Measurements from ENCODE around the gene TSTD1. TPM values are rescaled to one million over a fixed set of nuclear protein-coding genes. Genes with fewer than 3 reads are reported as not detected.

The TSTD1 gene
- total and polyA plus RNA-seq, 2 experiments from 2014 or later = 94.9 to 244 TPM

DNA sequence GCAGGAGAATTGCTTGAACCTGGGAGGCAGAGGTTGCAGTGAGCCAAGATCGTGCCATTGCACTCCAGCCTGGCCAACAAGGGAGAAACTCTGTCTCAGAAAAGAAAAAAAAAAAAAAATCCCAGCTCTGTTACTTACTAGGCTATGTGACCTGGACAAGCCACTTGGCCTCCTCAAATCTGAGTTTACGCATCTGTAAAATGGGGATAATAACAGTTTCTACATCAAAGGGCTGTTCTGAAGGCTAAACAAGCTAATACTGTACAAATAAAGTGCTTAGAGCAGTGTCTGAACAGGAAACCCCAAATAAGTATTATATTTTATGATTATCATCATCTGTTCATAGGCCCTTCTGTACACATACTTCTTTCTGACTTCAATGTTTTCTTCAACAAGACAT lies 31.4 kb downstream of the TSTD1 start:
- Histone ChIP-seq H3K4me2 (no peak overlapping the region), H2AFZ (no peak overlapping the region), H3K4me3 (no peak overlapping the region), H3K36me3 (ENCODE audit: insufficient read depth) (no peaks in the 10 kb centered on the region; the same call in none of the 2 replicates), H3K4me1 (ENCODE audit: insufficient read depth) (peaks cover 13% of the 10 kb centered on the region), H4K20me1 (replicated peaks; ENCODE audit: insufficient read depth) (peaks cover 73% of the 10 kb centered on the region), H3K27me3 (ENCODE audit: insufficient read depth) (no peaks in the 10 kb centered on the region), H3K27ac (ENCODE audit: low read depth) (peak overlapping the region; percentile 66; the same call in 1 of the 2 replicates), H3K79me2 (replicated peaks; ENCODE audit: insufficient read depth) (peaks cover 99% of the 10 kb centered on the region), H3F3A (replicated peaks; ENCODE audit: low read depth) (peaks cover 3% of the 10 kb centered on the region; the same call in 1 of the 2 replicates), H3K9me2 (ENCODE audit: insufficient read depth) (no peaks in the 10 kb centered on the region)
- ATAC-seq (no peak), DNase-seq (ENCODE audit: low spot score) (no peak)
- Mint-ChIP-seq H3K27ac (no peak overlapping the region), H3K4me3 (no peak overlapping the region), H3K36me3 (ENCODE audit: low read depth) (peaks cover 19% of the 10 kb centered on the region; the same call in 2 of the 3 replicates), H3K27me3 (ENCODE audit: insufficient read depth, low read depth, poor library complexity) (no peaks in the 10 kb centered on the region), H3K4me1 (peaks cover 20% of the 10 kb centered on the region), H3K9me3 (no peaks in the 10 kb centered on the region)
- TF ChIP-seq ZNF114 (CRISPR knock-in tag; IDR thresholded peaks at IDR 0.05) (no peak), JUNB (IDR thresholded peaks at IDR 0.05; ENCODE audit: unreplicated experiment) (no peak), ETS1 (IDR thresholded peaks at IDR 0.05) (no peak), EZH2 (IDR thresholded peaks at IDR 0.05; ENCODE audit: low read depth, unreplicated experiment) (no peak), STAT1 (IDR thresholded peaks at IDR 0.05; ENCODE audit: unreplicated experiment) (no peak), REST (IDR thresholded peaks at IDR 0.05; ENCODE audit: unreplicated experiment) (no peak), CREB1 (CRISPR knock-in tag; IDR thresholded peaks at IDR 0.05; ENCODE audit: low read depth) (no peak), EZH2phosphoT487 (IDR thresholded peaks at IDR 0.05; ENCODE audit: unreplicated experiment) (no peak), POLR2AphosphoS5 (IDR thresholded peaks at IDR 0.05; ENCODE audit: low read depth) (no peak)

- Histone ChIP-seq H3K79me2 (replicated peaks; ENCODE audit: insufficient read depth) (peaks cover 99% of the 10 kb centered on the region), H3K4me2 (no peak overlapping the region), H3K4me3 (no peak overlapping the region), H3K27me3 (ENCODE audit: insufficient read depth) (no peaks in the 10 kb centered on the region), H2AFZ (no peak overlapping the region), H3F3A (replicated peaks; ENCODE audit: low read depth) (peaks cover 4% of the 10 kb centered on the region; the same call in 1 of the 2 replicates), H3K36me3 (ENCODE audit: insufficient read depth) (peaks cover 3% of the 10 kb centered on the region), H4K20me1 (replicated peaks; ENCODE audit: insufficient read depth) (peaks cover 76% of the 10 kb centered on the region), H3K9me2 (ENCODE audit: insufficient read depth) (no peaks in the 10 kb centered on the region), H3K4me1 (ENCODE audit: insufficient read depth) (peaks cover 9% of the 10 kb centered on the region), H3K27ac (ENCODE audit: low read depth) (0 out of 2 replicates have a peak overlapping the region, but pooled peaks have one; percentile 26)
- ATAC-seq (peak; percentile 27; the same call in 2 of the 3 replicates), DNase-seq (ENCODE audit: low spot score) (no peak)
- Mint-ChIP-seq H3K4me3 (no peak overlapping the region; the same call in 2 of the 3 replicates), H3K27ac (peak overlapping the region; percentile 76), H3K27me3 (ENCODE audit: insufficient read depth, low read depth, poor library complexity) (no peaks in the 10 kb centered on the region), H3K4me1 (peaks cover 15% of the 10 kb centered on the region), H3K9me3 (no peaks in the 10 kb centered on the region), H3K36me3 (ENCODE audit: low read depth) (peaks cover 24% of the 10 kb centered on the region)
- no peak for TF ChIP-seq CREB1 (CRISPR knock-in tag; IDR thresholded peaks at IDR 0.05; ENCODE audit: low read depth)
- TF ChIP-seq REST (IDR thresholded peaks at IDR 0.05; ENCODE audit: unreplicated experiment) = no peak
- no peak for TF ChIP-seq ETS1 (IDR thresholded peaks at IDR 0.05)
These were observed 32.2 kb downstream of the TSTD1 start for GRCh38 chr1:161006563-161006962.
